Loucy (cell line): ENCODE measurements around the gene CFAP54.

Experiments used
- EZH2phosphoT487 ChIP-seq: fragments of 200-600 bp; IDR thresholded peaks from 2 replicates; pipeline ENCODE4 v1.6.1; 2018; ENCODE audit warnings: antibody characterized with exemption, mild to moderate bottlenecking, moderate library complexity, borderline replicate concordance
- TF ChIP-seq, protein P1 (sequence below): fragments of 200-600 bp; sonication (generic); conservative IDR thresholded peaks from 2 replicates; pipeline ENCODE4 v1.5.1; 2014; ENCODE audit warnings: mild to moderate bottlenecking, antibody characterized with exemption, low read length

- TF ChIP-seq, protein P1, sequence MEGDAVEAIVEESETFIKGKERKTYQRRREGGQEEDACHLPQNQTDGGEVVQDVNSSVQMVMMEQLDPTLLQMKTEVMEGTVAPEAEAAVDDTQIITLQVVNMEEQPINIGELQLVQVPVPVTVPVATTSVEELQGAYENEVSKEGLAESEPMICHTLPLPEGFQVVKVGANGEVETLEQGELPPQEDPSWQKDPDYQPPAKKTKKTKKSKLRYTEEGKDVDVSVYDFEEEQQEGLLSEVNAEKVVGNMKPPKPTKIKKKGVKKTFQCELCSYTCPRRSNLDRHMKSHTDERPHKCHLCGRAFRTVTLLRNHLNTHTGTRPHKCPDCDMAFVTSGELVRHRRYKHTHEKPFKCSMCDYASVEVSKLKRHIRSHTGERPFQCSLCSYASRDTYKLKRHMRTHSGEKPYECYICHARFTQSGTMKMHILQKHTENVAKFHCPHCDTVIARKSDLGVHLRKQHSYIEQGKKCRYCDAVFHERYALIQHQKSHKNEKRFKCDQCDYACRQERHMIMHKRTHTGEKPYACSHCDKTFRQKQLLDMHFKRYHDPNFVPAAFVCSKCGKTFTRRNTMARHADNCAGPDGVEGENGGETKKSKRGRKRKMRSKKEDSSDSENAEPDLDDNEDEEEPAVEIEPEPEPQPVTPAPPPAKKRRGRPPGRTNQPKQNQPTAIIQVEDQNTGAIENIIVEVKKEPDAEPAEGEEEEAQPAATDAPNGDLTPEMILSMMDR: no peak
- no peak for TF ChIP-seq EZH2phosphoT487
Observed at GRCh38 chr12:96526110-96526509, 36.7 kb downstream of the CFAP54 start.
